ENCODE measurements around the gene ASB3. TPM values are rescaled to one million over a fixed set of nuclear protein-coding genes. Genes with fewer than 3 reads are reported as not detected.
A peak's percentile ranks its signal among the peaks of the same experiment; 100 is the strongest.
"Not testable (repeated sequence)": the region's sequence is repeated elsewhere in the genome, so short reads cannot be mapped to it uniquely, and the experiment has no call there.

Gene ASB3
- total RNA-seq, 4 donors from 2014 or later, result 10.0 to 15.0 (median 13.2) TPM

GRCh38 chr2:53769318-53769945 is 17.3 kb downstream of the ASB3 start:
- no peak for TF ChIP-seq POLR2AphosphoS5 (IDR thresholded peaks at IDR 0.05)
- no peak for TF ChIP-seq EP300 (IDR thresholded peaks at IDR 0.05)
- TF ChIP-seq POLR2A (IDR thresholded peaks at IDR 0.05; ENCODE audit: low read depth), result no peak
- TF ChIP-seq CTCF (IDR thresholded peaks at IDR 0.05), result no peak
- no peak for DNase-seq (ENCODE audit: extremely low spot score)
- Histone ChIP-seq H3K9me3 (no peaks in the 10 kb centered on the region), H3K4me3 (no peak overlapping the region), H3K27me3 (no peaks in the 10 kb centered on the region), H3K27ac (replicated peaks in 1 of 4) (no peak overlapping the region), H3K36me3 (peaks cover 0 to under 1% (median 0%) of the 10 kb centered on the region in 4 donors), H3K4me1 (peaks cover 11 to 19% (median 13%) of the 10 kb centered on the region in 4 donors)
- 96% methylated on average over 15 of the region's 15 CpGs for WGBS
- intact Hi-C loops (cut with DNase I), result no loop called here

- 2% methylated on average over 12 of the region's 12 CpGs for WGBS
- H3K27me3 ChIP-seq, result no peaks in the 10 kb centered on the region
- peaks cover 0 to 12% (median 2%) of the 10 kb centered on the region in 4 donors for H3K36me3 ChIP-seq
- peak overlapping the region; percentile 78 to 89 (median 83) for H3K4me3 ChIP-seq
- no peaks in the 10 kb centered on the region for H3K9me3 ChIP-seq
- peak overlapping the region; percentile 75 to 85 (median 80) for H3K27ac ChIP-seq (replicated peaks in 1 of 4)
- TF ChIP-seq EP300 (IDR thresholded peaks at IDR 0.05), result no peak
- TF ChIP-seq CTCF (IDR thresholded peaks at IDR 0.05), result no peak
- TF ChIP-seq POLR2AphosphoS5 (IDR thresholded peaks at IDR 0.05), result no peak
- no peak for TF ChIP-seq POLR2A (IDR thresholded peaks at IDR 0.05; ENCODE audit: low read depth)
- intact Hi-C loops (cut with DNase I), result no loop called here
- DNase-seq (ENCODE audit: extremely low spot score), result no peak
- peaks cover 11 to 19% (median 13%) of the 10 kb centered on the region in 4 donors for H3K4me1 ChIP-seq
Observed at GRCh38 chr2:53768242-53768542, 18.6 kb downstream of the ASB3 start.

GRCh38 chr2:53767405-53768241 is 19.1 kb downstream of the ASB3 start, which contains the start of gene CHAC2:
TSS of gene CHAC2 (plus strand) at chr2:53767804. CDS start at chr2:53767887, 83 bp downstream.
- H3K4me1 ChIP-seq, result peaks cover 11 to 19% (median 13%) of the 10 kb centered on the region in 4 donors
- peak within 1 kb of the TSS; percentile 75 to 85 (median 80) for H3K27ac ChIP-seq (replicated peaks in 1 of 4)
- 0% methylated on average over 32 of the region's 46 CpGs for WGBS
- peaks cover 0 to 18% (median 7%) of the 10 kb centered on the region in 4 donors for H3K36me3 ChIP-seq
- no peaks in the 10 kb centered on the region for H3K27me3 ChIP-seq
- TF ChIP-seq EP300 (IDR thresholded peaks at IDR 0.05) (no peak), CTCF (IDR thresholded peaks at IDR 0.05) (peak in 2 of 3 experiments; percentile 20 to 58), POLR2A (IDR thresholded peaks at IDR 0.05; ENCODE audit: low read depth) (no peak), POLR2AphosphoS5 (IDR thresholded peaks at IDR 0.05) (peak; percentile 76 to 77)
- H3K4me3 ChIP-seq, result peak within 1 kb of the TSS; percentile 78 to 89 (median 83)
- intact Hi-C loops (cut with DNase I), result no loop called here
- DNase-seq (ENCODE audit: extremely low spot score), result peak; percentile 94
- no peaks in the 10 kb centered on the region for H3K9me3 ChIP-seq

GRCh38 chr2:53765767-53766166 is 21.0 kb downstream of the ASB3 start:
- intact Hi-C loops (cut with DNase I), result no loop called here
- no peak overlapping the region for H3K4me3 ChIP-seq
- WGBS, result 95% methylated on average over 1 of the region's 1 CpG

GRCh38 chr2:53757206-53757605 is 29.5 kb downstream of the ASB3 start:
- intact Hi-C loops (cut with DNase I); H3K4me3 ChIP-seq; DNase-seq (ENCODE audit: extremely low spot score); H3K27ac ChIP-seq (replicated peaks in 1 of 4); H3K4me1 ChIP-seq; H3K27me3 ChIP-seq; H3K9me3 ChIP-seq: not testable (repeated sequence)
- 98% methylated on average over 14 of the region's 14 CpGs for WGBS
- H3K36me3 ChIP-seq, result peaks cover 5 to 42% (median 17%) of the 10 kb centered on the region in 4 donors

More at GRCh38 chr2:53765767-53766166, 21.0 kb downstream of the ASB3 start:
- Histone ChIP-seq H3K27ac (replicated peaks in 1 of 4) (no peak overlapping the region), H3K36me3 (peaks cover 0 to 25% (median 7%) of the 10 kb centered on the region in 4 donors), H3K9me3 (no peaks in the 10 kb centered on the region), H3K4me1 (peaks cover 11 to 19% (median 13%) of the 10 kb centered on the region in 4 donors), H3K27me3 (no peaks in the 10 kb centered on the region)
- no peak for DNase-seq (ENCODE audit: extremely low spot score)
- TF ChIP-seq CTCF (IDR thresholded peaks at IDR 0.05), result no peak
- TF ChIP-seq POLR2A (IDR thresholded peaks at IDR 0.05; ENCODE audit: low read depth), result no peak
- no peak for TF ChIP-seq POLR2AphosphoS5 (IDR thresholded peaks at IDR 0.05)
- no peak for TF ChIP-seq EP300 (IDR thresholded peaks at IDR 0.05)
